HG02759 (cell line): ENCODE data around the gene HEYL.

ENCODE experiments used
- ATAC-seq: cut with Tn5 transposase; IDR thresholded peaks from one replicate; pipeline ENCODE4 v1.9.1; 2021; ENCODE audit warnings: mild to moderate bottlenecking, moderate library complexity; ENCODE audit not compliant: unreplicated experiment

Gene HEYL

GRCh38 chr1:39668111-39668510 lies 28.7 kb upstream of the HEYL start:
- ATAC-seq, result no peak

- peak; percentile 83 for ATAC-seq
Measured at GRCh38 chr1:39666772-39667171, 27.3 kb upstream of the HEYL start.

- no peak for ATAC-seq
Measured at GRCh38 chr1:39663559-39663958, 24.1 kb upstream of the HEYL start.

GRCh38 chr1:39662861-39663260 lies 23.4 kb upstream of the HEYL start:
- no peak for ATAC-seq

GRCh38 chr1:39659538-39659937 lies 20.1 kb upstream of the HEYL start:
- no peak for ATAC-seq

- no peak for ATAC-seq
Measured at GRCh38 chr1:39659110-39659509, 19.7 kb upstream of the HEYL start.

GRCh38 chr1:39657923-39658485 lies 18.6 kb upstream of the HEYL start:
- ATAC-seq, result peak; percentile 60

- ATAC-seq, result no peak
Measured at GRCh38 chr1:39657402-39657801, 18.0 kb upstream of the HEYL start.

- no peak for ATAC-seq
Measured at GRCh38 chr1:39656391-39656790, 16.9 kb upstream of the HEYL start.

- no peak for ATAC-seq
Measured at GRCh38 chr1:39655578-39656268, 16.3 kb upstream of the HEYL start.

- no peak for ATAC-seq
Measured at GRCh38 chr1:39654291-39654690, 14.8 kb upstream of the HEYL start.

GRCh38 chr1:39653546-39654031 lies 14.1 kb upstream of the HEYL start:
- no peak for ATAC-seq

- ATAC-seq, result no peak
Measured at GRCh38 chr1:39652554-39652953, 13.1 kb upstream of the HEYL start.

- no peak for ATAC-seq
Measured at GRCh38 chr1:39652105-39652504, 12.7 kb upstream of the HEYL start.

- no peak for ATAC-seq
Measured at GRCh38 chr1:39650431-39650830, 11.0 kb upstream of the HEYL start.

- ATAC-seq, result no peak
Measured at GRCh38 chr1:39649636-39650185, 10.3 kb upstream of the HEYL start.

- no peak for ATAC-seq
Measured at GRCh38 chr1:39648496-39648895, 9.1 kb upstream of the HEYL start.

- no peak for ATAC-seq
Measured at GRCh38 chr1:39647247-39647646, 7.8 kb upstream of the HEYL start.

GRCh38 chr1:39646232-39647081 lies 7.0 kb upstream of the HEYL start:
- no peak for ATAC-seq

- no peak for ATAC-seq
Measured at GRCh38 chr1:39645411-39646043, 6.1 kb upstream of the HEYL start.

- ATAC-seq, result no peak
Measured at GRCh38 chr1:39643705-39644104, 4.3 kb upstream of the HEYL start.
